GM19035 (cell line): ENCODE data around the gene KLF3.

Experiments used
- ATAC-seq: cut with Tn5 transposase; IDR thresholded peaks from one replicate; pipeline ENCODE4 v1.9.1; 2021; ENCODE audit not compliant: unreplicated experiment

The KLF3 gene

GRCh38 chr4:38673130-38673978 is 9.4 kb downstream of the KLF3 start:
- ATAC-seq = no peak

- no peak for ATAC-seq
These were observed 10.5 kb downstream of the KLF3 start for GRCh38 chr4:38674258-38675144.

DNA sequence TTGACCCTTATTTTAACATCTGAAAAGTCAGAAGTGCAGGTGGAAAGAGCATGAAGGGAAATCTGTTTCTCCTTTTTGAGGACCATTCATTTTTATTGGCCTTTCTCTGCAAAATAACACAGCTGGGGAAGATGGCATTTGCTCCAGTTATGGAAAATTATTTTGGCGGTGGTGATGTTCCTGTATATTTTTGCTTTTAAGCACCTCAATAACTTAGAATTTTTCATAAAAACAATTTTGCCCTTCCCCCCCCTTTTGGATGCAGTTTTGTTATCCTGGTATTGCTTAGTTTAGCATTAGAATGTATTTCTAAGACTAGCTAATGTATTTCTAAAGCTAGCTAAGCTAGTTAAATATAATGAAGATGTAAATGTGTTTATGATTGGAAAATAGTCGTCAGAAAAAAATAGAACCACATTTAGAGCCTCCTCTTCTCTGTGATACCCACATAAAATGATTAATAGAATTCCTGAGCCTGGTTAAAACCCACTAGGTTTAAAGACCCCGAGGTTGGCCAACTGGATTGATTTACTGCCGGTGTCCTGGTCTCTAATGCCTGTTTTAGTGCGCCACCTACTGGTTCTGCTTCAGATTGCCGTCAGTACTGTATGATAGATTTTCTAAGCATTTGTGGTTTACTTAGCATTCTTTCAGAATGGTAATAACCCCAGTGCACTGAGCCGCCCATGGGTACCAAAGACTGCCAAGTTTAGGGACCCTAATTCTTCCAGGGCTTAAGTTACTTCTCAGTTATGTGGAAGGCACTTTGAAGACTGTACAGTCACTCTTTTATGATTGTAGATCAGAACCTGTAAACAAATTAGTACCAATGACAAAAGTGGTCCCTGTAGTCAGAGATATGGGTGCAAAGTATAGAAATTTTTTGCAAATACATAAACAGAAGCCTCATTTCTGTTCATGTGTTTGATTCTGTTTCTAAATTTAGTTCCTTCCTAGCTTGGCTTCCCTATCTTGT is 11.4 kb downstream of the KLF3 start:
- ATAC-seq = peak; percentile 67

DNA sequence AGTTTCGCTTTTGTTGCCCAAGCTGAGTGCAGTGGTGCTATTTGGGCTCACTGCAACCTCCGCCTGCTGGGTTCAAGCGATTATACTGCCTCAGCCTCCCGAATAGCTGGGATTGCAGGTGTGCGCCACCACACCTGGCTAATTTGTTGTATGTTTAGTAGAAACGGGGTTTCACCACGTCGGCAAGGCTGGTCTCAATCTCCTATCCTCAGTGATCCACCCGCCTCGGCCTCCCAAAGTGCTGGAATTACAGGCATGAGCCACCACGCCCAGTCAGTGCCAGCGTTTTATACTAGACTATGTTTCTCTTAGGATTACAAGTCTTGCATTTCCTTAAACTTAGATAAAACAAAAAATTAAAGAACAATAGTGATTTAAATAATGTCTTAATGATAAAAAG is 13.0 kb downstream of the KLF3 start:
- no peak for ATAC-seq

GRCh38 chr4:38677441-38677840 is 13.4 kb downstream of the KLF3 start:
- ATAC-seq = no peak

- no peak for ATAC-seq
These were observed 14.1 kb downstream of the KLF3 start for GRCh38 chr4:38678078-38678477.

DNA sequence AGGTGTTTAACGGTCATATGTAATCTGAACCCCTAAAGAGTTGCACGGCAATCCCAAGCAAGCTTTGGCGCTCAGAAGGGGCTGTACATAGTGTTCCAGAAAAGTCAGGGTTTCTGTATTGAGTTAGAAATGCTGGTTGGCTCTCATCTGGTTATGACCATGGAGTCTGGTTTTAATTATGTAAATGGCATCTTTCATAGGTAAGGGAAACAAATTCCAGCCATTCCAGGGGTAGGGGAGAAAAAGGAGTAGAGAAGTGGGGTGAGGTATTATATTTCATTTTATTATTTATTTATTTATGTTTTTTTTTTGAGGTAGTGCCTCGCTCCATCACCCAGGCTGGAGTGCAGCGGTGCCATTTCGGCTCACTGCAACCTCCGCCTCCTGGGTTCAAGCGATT is 15.9 kb downstream of the KLF3 start:
- ATAC-seq = no peak

- ATAC-seq = no peak
These were observed 17.4 kb downstream of the KLF3 start for GRCh38 chr4:38681281-38681991.

GRCh38 chr4:38682336-38682735 is 18.3 kb downstream of the KLF3 start:
- ATAC-seq = no peak

DNA sequence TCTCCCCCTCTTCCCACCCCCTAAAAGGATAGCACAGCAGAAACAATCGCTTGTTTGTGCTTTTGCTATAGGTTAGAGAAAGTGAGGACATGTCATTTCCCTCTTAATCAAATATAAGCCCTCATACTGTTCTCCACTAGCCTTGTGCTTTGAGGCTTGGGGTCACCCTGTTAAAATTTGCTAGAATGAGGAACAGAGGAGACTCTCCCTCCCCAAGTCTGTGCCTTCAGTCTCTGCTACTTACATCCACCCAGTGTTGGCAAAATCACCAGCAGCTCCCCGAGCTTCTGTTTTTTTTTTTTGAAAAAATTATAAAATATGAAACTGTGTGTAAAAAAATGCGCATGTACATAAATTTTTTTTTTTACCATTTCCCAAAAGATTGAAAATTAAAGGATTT is 19.3 kb downstream of the KLF3 start:
- ATAC-seq = no peak

DNA sequence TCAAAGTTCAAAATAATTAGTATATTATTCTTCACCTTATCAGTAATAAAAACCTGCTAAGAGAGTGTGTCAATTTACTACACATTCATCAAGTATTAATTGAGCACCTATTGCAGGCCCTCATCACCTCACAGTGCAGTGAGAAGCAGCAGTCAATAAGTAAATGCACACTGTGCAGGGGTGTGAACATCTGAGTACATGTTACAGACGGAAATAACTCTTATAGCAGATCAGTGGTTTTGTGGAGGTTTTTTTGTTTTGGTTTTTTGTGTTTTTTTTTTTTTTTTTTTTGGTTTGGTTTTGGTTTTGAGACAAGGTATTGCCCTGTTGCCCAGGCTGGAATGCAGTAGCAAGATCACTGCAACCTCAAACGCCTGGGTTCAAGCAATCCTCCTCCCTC is 20.3 kb downstream of the KLF3 start:
- no peak for ATAC-seq

DNA sequence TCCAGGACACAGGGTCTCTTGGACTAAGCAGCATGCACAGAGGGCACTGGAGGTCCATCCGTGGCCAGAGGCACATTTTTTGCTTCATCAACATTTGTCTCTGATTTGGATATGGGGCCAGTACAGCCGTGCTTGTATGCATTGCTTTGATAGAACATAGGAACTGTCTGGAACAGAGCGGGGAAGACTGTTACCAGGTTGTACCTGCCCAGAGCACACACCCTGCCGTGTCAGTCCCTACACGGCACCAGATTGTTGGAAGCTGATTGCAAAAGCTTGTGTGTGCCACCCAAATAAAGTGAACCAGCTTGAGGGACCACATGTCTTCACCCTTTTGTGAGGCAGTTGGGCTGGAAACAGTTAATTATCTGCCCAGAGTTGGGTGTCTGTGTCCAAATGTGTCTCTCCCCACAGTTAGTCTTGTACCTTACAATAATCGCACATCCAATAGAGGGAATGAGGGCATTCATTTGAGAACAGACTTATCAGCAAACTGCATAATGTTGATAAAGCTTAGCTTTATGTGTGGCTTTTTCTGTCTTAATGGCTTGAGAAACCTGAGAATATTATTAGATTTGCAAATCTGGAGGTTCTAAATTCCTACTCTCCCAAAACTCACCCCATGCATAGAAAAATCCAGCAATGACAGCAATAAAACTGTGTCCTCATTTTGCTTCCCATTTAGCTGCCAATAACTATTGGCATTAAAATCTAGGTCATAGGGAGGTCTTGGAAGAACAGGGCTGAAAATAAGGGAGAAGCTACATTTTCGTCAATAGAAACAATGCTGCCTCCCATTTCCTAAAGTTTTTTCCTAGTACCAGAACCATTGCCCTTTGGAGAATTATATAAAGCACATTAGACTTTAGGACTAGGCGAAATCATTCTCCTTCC is 21.2 kb downstream of the KLF3 start:
- ATAC-seq = no peak

DNA sequence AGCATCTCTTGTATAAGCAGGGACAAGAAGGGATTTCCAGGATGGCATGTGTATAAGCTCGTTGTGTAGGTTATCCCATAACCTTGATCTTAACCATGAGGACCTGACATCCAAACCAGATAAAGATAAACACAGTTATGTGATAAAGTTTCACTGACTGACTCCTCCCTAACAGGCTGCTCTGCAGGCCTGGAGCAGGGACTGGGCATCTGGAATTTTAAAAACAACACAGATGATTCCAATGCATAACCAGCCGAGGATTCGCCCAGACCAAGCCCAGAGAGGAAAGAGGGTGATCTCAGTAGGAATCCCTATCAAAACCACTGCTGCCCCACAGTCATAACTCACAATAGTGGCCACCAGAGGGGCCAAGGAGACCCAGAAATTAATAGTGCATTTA is 22.7 kb downstream of the KLF3 start:
- no peak for ATAC-seq

- ATAC-seq = no peak
These were observed 23.6 kb downstream of the KLF3 start for GRCh38 chr4:38687571-38688011.

DNA sequence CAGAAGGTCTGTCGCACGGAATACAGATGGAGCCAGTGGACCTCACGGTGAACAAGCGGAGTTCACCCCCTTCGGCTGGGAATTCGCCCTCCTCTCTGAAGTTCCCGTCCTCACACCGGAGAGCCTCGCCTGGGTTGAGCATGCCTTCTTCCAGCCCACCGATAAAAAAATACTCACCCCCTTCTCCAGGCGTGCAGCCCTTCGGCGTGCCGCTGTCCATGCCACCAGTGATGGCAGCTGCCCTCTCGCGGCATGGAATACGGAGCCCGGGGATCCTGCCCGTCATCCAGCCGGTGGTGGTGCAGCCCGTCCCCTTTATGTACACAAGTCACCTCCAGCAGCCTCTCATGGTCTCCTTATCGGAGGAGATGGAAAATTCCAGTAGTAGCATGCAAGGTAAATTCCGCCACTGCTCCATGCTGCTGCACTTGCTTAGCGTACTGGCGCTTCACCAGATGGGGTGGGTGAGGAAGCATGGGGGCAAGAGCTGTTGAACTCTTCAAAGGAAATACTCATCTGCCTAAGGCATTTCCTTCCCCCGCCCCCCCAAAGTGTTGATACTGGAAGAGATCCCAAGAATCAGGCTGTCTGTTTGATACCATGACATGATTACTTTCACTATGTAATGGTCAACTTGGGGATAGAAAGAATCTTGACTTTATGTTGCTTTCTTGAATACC is 24.8 kb downstream of the KLF3 start:
- ATAC-seq = no peak

DNA sequence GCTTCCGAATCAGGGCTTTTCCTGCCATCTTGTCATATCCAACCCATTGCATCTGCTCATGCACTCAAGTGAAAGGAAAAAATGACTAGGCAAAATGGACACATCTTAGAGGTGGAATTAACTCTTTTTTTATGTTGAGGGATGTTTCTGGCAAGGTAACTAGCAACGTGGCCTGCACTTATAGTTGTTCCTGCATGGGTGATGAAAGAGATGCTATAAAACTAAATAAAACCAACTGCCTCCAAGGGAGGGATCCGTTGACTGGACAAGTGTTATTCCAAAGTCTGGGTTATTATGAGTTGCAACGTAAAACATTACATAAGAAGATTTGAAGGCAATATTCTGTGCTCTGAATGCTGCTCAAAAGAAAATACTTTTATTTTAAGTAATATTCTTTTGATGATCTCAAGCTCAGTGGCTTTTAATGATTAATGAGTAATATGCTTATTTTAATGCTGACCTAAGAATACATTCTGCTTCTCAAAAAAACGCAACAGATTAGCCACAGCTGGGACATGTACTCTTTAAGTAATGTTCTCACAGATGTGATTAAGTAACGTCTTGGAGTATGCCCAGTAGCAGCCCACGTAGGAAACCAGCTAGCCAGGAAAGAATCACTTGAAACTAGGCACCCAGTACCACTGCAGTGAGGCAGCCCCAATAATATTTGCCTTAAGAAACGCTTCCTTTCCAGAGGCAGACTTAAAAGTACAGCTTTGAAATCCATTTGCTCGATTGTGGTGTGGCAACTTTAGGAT is 27.4 kb downstream of the KLF3 start:
- ATAC-seq = no peak

- no peak for ATAC-seq
These were observed 28.4 kb downstream of the KLF3 start for GRCh38 chr4:38692421-38692820.

DNA sequence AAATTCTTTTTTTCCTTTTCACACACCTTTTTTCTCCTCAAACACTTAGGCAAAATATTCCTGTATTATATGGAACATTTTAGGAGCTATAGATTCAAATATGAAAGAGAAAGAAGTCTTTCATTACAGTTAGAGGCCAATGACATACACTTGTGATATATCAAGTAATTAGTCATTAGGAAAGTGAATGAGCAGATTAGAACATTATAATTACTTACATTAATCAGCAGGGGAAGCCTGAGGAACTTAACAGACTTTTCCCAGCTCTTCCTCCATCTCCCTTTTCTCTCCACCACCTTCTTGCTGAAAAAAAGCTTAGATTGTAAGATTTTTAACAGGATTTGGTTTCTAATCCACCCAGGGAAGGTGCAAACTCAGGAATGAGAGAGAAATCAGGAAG is 29.6 kb downstream of the KLF3 start:
- no peak for ATAC-seq
